PC-3 (cell line): ENCODE results near the gene ANKRD35. TPM values are rescaled to one million over a fixed set of nuclear protein-coding genes. Genes with fewer than 3 reads are reported as not detected.
"Not testable (repeated sequence)": the region's sequence is repeated elsewhere in the genome, so short reads cannot be mapped to it uniquely, and the experiment has no call there.

Experiments
- ATAC-seq: fragments of 200-7000 bp; cut with Tn5 transposase; 2 replicates; pipeline ENCODE4 v1.9.1; 2020; ENCODE audit warnings: mild to moderate bottlenecking, moderate library complexity
- Bru-seq: library from RNA; stranded (reverse); fragments of 400-500 nt; gene quantifications from one replicate; lab custom pipeline; 2021; lab: Mats Ljungman, UMichigan
- BruChase-seq, 2 experiments: library from RNA; stranded (reverse); fragments of 400-500 nt; gene quantifications; one replicate each; lab custom pipeline; 2021; lab: Mats Ljungman, UMichigan
- BruUV-seq: library from RNA; stranded (reverse); fragments of 400-500 nt; replicated peaks from 2 replicates; lab custom pipeline; 2021; lab: Mats Ljungman, UMichigan
- CTCF ChIA-PET: fragments of 300-600 bp; sonication (Branson Sonifier 250); formaldehyde crosslinking; loops from one replicate; lab custom pipeline; 2022; ENCODE audit warnings: antibody characterized with exemption; lab: Charles Lee
- POLR2A ChIA-PET: fragments of 300-600 bp; sonication (Branson Sonifier 250); formaldehyde crosslinking; loops from one replicate; lab custom pipeline; 2022; ENCODE audit warnings: antibody characterized with exemption; ENCODE audit not compliant: unreplicated experiment; lab: Charles Lee
- DNase-seq: peaks from one replicate; pipeline ENCODE4 v3.0.0-alpha.2; 2015
- H2AFZ ChIP-seq: fragments of 300-600 bp; sonication (generic); 2 replicates; pipeline ENCODE4 v1.6.0; 2016; ENCODE audit warnings: antibody characterized with exemption, low read length
- H3F3A ChIP-seq: fragments of 300-600 bp; sonication (generic); one replicate; pipeline ENCODE4 v1.6.0; 2017; ENCODE audit warnings: antibody characterized with exemption, low read length, control low read depth, mild to moderate bottlenecking; ENCODE audit not compliant: unreplicated experiment
- H3K27ac ChIP-seq: fragments of 300-600 bp; sonication (generic); 2 replicates; pipeline ENCODE4 v1.5.1; 2016; ENCODE audit warnings: mild to moderate bottlenecking, low read length
- H3K27me3 ChIP-seq: fragments of 300-600 bp; sonication (generic); 2 replicates; pipeline ENCODE4 v1.6.1; 2016; ENCODE audit warnings: low read length, mixed read lengths
- H3K36me3 ChIP-seq: fragments of 300-600 bp; sonication (generic); 2 replicates; pipeline ENCODE4 v1.6.1; 2016; ENCODE audit warnings: low read depth, mixed run types, low read length, mixed read lengths
- H3K4me1 ChIP-seq: fragments of 300-600 bp; sonication (generic); 2 replicates; pipeline ENCODE4 v1.5.1; 2016; ENCODE audit warnings: low read length; ENCODE audit not compliant: insufficient read depth
- H3K4me2 ChIP-seq: fragments of 300-600 bp; sonication (generic); 2 replicates; pipeline ENCODE4 v1.6.0; 2016; ENCODE audit warnings: low read length
- H3K4me3 ChIP-seq: fragments of 300-600 bp; sonication (generic); 2 replicates; pipeline ENCODE4 v1.5.1; 2016; ENCODE audit warnings: mild to moderate bottlenecking, low read length, mixed read lengths
- H3K79me2 ChIP-seq: fragments of 300-600 bp; sonication (generic); 2 replicates; pipeline ENCODE4 v1.6.1; 2017; ENCODE audit warnings: low read length, mixed read lengths
- H3K9ac ChIP-seq: fragments of 300-600 bp; sonication (generic); 2 replicates; pipeline ENCODE4 v1.6.0; 2016; ENCODE audit warnings: mild to moderate bottlenecking, low read length
- H3K9me2 ChIP-seq: fragments of 300-600 bp; sonication (generic); replicated peaks from 2 replicates; pipeline ENCODE4 v1.6.1; 2016; ENCODE audit warnings: mixed run types, low read length, mixed read lengths
- H3K9me3 ChIP-seq: fragments of 300-600 bp; sonication (generic); 2 replicates; pipeline ENCODE4 v1.6.1; 2016; ENCODE audit warnings: low read length, mixed read lengths
- H4K20me1 ChIP-seq: fragments of 300-600 bp; sonication (generic); 2 replicates; pipeline ENCODE4 v1.6.1; 2016; ENCODE audit warnings: low read length, mixed read lengths
- EZH2phosphoT487 ChIP-seq: fragments of 300-600 bp; sonication (generic); IDR thresholded peaks from 2 replicates; pipeline ENCODE4 v1.6.1; 2018; ENCODE audit warnings: mild to moderate bottlenecking, antibody characterized with exemption, low read length, borderline replicate concordance
- intact Hi-C: fragments of 100-400 bp; cut with micrococcal nuclease; formaldehyde crosslinking; loops from 2 replicates; pipeline ENCODE4 v1.9.0; 2023
- long read RNA-seq: library from polyadenylated mRNA; unstranded; transcript quantifications from one replicate; pipeline ENCODE4 v2.0.0, GENCODE V29; 2021; ENCODE audit not compliant: unreplicated experiment
- total RNA-seq: library from RNA; depleted of rRNA; stranded (reverse); fragments of >200 nt; gene quantifications from 2 replicates; pipeline ENCODE4 v1.2.3, GENCODE V29; 2014; rRNA removed
- TF ChIP-seq, protein P1 (sequence below): fragments of 300-600 bp; sonication (generic); conservative IDR thresholded peaks from 2 replicates; pipeline ENCODE4 v1.5.1; 2017; ENCODE audit warnings: antibody characterized with exemption, low read depth, mild to moderate bottlenecking, low read length

The ANKRD35 gene, protein sequence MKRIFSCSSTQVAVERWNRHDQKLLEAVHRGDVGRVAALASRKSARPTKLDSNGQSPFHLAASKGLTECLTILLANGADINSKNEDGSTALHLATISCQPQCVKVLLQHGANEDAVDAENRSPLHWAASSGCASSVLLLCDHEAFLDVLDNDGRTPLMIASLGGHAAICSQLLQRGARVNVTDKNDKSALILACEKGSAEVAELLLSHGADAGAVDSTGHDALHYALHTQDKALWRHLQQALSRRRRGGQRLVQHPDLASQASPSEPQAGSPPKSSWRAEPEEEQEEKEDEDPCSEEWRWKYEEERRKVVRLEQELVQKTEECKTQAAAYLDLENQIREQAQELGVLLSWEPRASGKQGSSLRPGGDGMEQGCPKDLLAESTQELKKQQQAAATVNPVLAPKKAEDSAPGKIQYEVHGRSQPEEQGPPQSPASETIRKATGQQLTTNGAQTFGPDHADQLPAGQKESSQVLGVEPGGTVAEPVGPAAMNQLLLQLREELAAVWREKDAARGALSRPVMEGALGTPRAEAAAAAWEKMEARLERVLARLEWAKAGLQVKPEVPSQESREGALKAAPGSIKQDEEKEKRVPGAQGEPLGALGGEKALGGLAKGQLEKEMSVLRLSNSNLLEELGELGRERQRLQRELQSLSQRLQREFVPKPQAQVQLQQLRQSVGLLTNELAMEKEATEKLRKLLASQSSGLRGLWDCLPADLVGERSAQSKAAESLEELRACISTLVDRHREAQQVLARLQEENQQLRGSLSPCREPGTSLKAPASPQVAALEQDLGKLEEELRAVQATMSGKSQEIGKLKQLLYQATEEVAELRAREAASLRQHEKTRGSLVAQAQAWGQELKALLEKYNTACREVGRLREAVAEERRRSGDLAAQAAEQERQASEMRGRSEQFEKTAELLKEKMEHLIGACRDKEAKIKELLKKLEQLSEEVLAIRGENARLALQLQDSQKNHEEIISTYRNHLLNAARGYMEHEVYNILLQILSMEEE
- 0.07 and 0.40 TPM in 2 replicates for total RNA-seq
- Bru-seq, nascent RNA: percentile 13 among the genes with signal in this experiment
- BruChase-seq, experiment 1, labeled RNA remaining after a 6-hour chase: percentile 23 among the genes with signal in this experiment
- BruChase-seq, experiment 2, labeled RNA remaining after a 2-hour chase: percentile 21 among the genes with signal in this experiment
- long read RNA-seq: 0 reads

DNA sequence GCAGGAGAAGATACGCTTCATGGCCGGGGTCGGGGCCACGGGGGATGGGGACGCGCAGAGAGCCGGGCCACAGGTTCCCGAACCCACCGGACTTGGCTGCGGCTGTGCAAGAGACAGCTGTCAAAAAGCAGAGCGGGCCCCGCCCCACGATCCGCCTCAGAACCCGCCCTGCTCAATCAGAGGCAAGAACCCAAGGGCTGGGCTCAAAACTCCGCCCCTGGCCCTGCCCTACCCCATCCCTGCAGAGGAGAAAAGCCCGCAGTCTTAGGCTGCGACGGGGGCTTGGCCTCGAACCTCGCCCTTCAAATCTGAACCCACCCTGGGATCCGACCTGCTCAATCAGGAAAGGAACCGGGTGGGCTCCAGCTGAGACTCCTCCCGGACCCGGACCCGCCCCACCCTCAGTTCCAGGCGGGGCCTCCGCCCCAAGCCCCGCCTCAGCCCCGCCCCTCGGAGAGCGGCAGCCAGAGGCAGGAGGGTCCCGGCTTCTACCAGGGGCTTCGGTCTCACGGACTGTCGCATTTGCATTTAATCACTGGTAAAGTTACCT is at the start of gene ANKRD35:
Gene ANKRD35, minus strand, starts transcription at position 129 of the 550 bp plus-strand sequence. Its CDS starts 108 bp downstream, at position 21.
- Histone ChIP-seq H3K36me3 (no peaks in the 10 kb centered on the region), H3K9ac (no peak within 1 kb of the TSS), H3K79me2 (no peaks in the 10 kb centered on the region), H3K9me3 (no peaks in the 10 kb centered on the region), H3K4me1 (peaks cover 31% of the 10 kb centered on the region), H3K27ac (no peak within 1 kb of the TSS), H2AFZ (peak within 1 kb of the TSS; percentile 90), H3K9me2 (no peaks in the 10 kb centered on the region), H3F3A (peaks cover 4% of the 10 kb centered on the region), H3K4me2 (peak within 1 kb of the TSS; percentile 96), H3K27me3 (no peaks in the 10 kb centered on the region), H4K20me1 (no peaks in the 10 kb centered on the region), H3K4me3 (peak within 1 kb of the TSS; percentile 75)
- ChIA-PET POLR2A (interaction anchor here (0.6 kb wide), 1 partner anchor 41 kb away, joined by 3 read pairs; no protein-coding TSS in a partner anchor), CTCF (interaction anchor here (0.6 kb wide), 1 partner anchor 22 kb away, joined by 6 read pairs; no protein-coding TSS in a partner anchor)
- intact Hi-C loops: no loop called here
- DNase-seq: peak; percentile 84
- peak; percentile 99 for ATAC-seq
- TF ChIP-seq, protein P1, sequence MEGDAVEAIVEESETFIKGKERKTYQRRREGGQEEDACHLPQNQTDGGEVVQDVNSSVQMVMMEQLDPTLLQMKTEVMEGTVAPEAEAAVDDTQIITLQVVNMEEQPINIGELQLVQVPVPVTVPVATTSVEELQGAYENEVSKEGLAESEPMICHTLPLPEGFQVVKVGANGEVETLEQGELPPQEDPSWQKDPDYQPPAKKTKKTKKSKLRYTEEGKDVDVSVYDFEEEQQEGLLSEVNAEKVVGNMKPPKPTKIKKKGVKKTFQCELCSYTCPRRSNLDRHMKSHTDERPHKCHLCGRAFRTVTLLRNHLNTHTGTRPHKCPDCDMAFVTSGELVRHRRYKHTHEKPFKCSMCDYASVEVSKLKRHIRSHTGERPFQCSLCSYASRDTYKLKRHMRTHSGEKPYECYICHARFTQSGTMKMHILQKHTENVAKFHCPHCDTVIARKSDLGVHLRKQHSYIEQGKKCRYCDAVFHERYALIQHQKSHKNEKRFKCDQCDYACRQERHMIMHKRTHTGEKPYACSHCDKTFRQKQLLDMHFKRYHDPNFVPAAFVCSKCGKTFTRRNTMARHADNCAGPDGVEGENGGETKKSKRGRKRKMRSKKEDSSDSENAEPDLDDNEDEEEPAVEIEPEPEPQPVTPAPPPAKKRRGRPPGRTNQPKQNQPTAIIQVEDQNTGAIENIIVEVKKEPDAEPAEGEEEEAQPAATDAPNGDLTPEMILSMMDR: no peak
- no peak for TF ChIP-seq EZH2phosphoT487
- BruUV-seq: no TSS peak

- H3K4me3 ChIP-seq, H3K27me3 ChIP-seq, DNase-seq, H3K9ac ChIP-seq, H3K9me3 ChIP-seq, H3K79me2 ChIP-seq, H3K9me2 ChIP-seq, H3K4me2 ChIP-seq, H3K36me3 ChIP-seq, CTCF ChIA-PET, H2AFZ ChIP-seq, BruUV-seq, POLR2A ChIA-PET, H4K20me1 ChIP-seq, H3K4me1 ChIP-seq, ATAC-seq, H3F3A ChIP-seq, H3K27ac ChIP-seq, intact Hi-C loops: not testable (repeated sequence)
These were observed 46.9 kb upstream of the ANKRD35 start for GRCh38 chr1:145932522-145933009.
